H1 (cell line): ENCODE data around the gene RIPOR3. TPM values are rescaled to one million over a fixed set of nuclear protein-coding genes. Genes with fewer than 3 reads are reported as not detected.

Source experiments
- CTCF ChIA-PET: fragments of 300-600 bp; sonication (Branson Sonifier 250); formaldehyde crosslinking; loops from one replicate; lab custom pipeline; 2021; ENCODE audit not compliant: partially characterized antibody; lab: Charles Lee
- POLR2A ChIA-PET: fragments of 300-600 bp; sonication (Branson Sonifier 250); formaldehyde crosslinking; loops from one replicate; lab custom pipeline; 2021; ENCODE audit warnings: inconsistent platforms; ENCODE audit not compliant: partially characterized antibody; lab: Charles Lee
- DNase-seq, 2 experiments: peaks; one replicate each; pipeline versions ENCODE4 v3.0.0 to v3.0.0-alpha.2; 2010 to 2022; ENCODE audit warnings: low spot score in 2 of 2, low read depth in 1 of 2, mixed read lengths in 1 of 2
- FAIRE-seq: peaks from 2 replicates; lab custom pipeline; 2011; peaks lifted over from hg19 to GRCh38; lab: Jason Lieb, UNC
- H2AFZ ChIP-seq: 2 replicates; pipeline ENCODE4 v1.8.1; 2012; ENCODE audit warnings: low read length, inconsistent platforms
- H2AK5ac ChIP-seq: 2 replicates; pipeline ENCODE4 v1.6.1; 2013; ENCODE audit warnings: low read depth, low read length
- H2BK120ac ChIP-seq: replicated peaks from 2 replicates; pipeline ENCODE3; 2013; ENCODE audit warnings: low read depth, low read length, inconsistent platforms
- H2BK12ac ChIP-seq: 2 replicates; pipeline ENCODE4 v1.6.1; 2013; ENCODE audit warnings: low read depth, low read length
- H2BK15ac ChIP-seq: 2 replicates; pipeline ENCODE4 v1.6.1; 2013; ENCODE audit warnings: low read length
- H2BK20ac ChIP-seq: 2 replicates; pipeline ENCODE4 v1.6.1; 2013; ENCODE audit warnings: low read length
- H2BK5ac ChIP-seq: 2 replicates; pipeline ENCODE4 v1.6.1; 2013; ENCODE audit warnings: low read depth, low read length
- H3K14ac ChIP-seq: 2 replicates; pipeline ENCODE4 v1.6.1; 2013; ENCODE audit warnings: inconsistent platforms; ENCODE audit not compliant: insufficient read length
- H3K18ac ChIP-seq: 2 replicates; pipeline ENCODE4 v1.6.1; 2013; ENCODE audit warnings: low read length; ENCODE audit errors: extremely low read depth
- H3K23ac ChIP-seq: 2 replicates; pipeline ENCODE4 v1.6.1; 2013; ENCODE audit warnings: inconsistent platforms; ENCODE audit not compliant: insufficient read length
- H3K23me2 ChIP-seq: 2 replicates; pipeline ENCODE4 v1.6.1; 2013; ENCODE audit warnings: low read depth, low read length
- H3K27ac ChIP-seq: 2 replicates; pipeline ENCODE4 v1.6.1; 2011; ENCODE audit warnings: low read depth, low read length, inconsistent platforms
- H3K27me3 ChIP-seq, 4 experiments: replicated peaks in 1 of 4; 1 replicate in 1 of 4; 2 replicates in 3 of 4; pipeline versions ENCODE4 v1.6.1 to v1.8.1; 2011 to 2013; ENCODE audit warnings: low read length in 3 of 4, mild to moderate bottlenecking in 3 of 4, inconsistent platforms in 2 of 4, mixed read lengths in 2 of 4, moderate library complexity in 1 of 4; ENCODE audit not compliant: control insufficient read depth in 3 of 4, insufficient read depth in 3 of 4; ENCODE audit errors: extremely low read depth in 1 of 4
- H3K36me3 ChIP-seq, 4 experiments: 2 replicates each; pipeline versions ENCODE4 v1.6.1 to v1.8.1; 2011 to 2013; ENCODE audit warnings: mild to moderate bottlenecking in 4 of 4, low read length in 3 of 4, moderate library complexity in 2 of 4, control low read depth in 1 of 4, inconsistent platforms in 1 of 4; ENCODE audit not compliant: insufficient read depth in 4 of 4, control insufficient read depth in 2 of 4
- H3K4ac ChIP-seq: replicated peaks from 2 replicates; pipeline ENCODE3; 2013; ENCODE audit warnings: low read length, low read depth, mixed read lengths, inconsistent platforms; ENCODE audit not compliant: insufficient read length
- H3K4me1 ChIP-seq, 4 experiments: replicated peaks in 1 of 4; 1 replicate in 1 of 4; 2 replicates in 3 of 4; pipeline versions ENCODE4 v1.6.1 to v1.8.1; 2011 to 2013; ENCODE audit warnings: low read length in 3 of 4, inconsistent platforms in 2 of 4, mixed read lengths in 1 of 4; ENCODE audit not compliant: insufficient read depth in 4 of 4, control insufficient read depth in 3 of 4
- H3K4me2 ChIP-seq, 2 experiments: 2 replicates each; pipeline versions ENCODE4 v1.6.1 to v1.8.1; 2011 to 2013; ENCODE audit warnings: low read depth in 2 of 2, low read length in 2 of 2, control low read depth in 1 of 2, inconsistent platforms in 1 of 2, mild to moderate bottlenecking in 1 of 2; ENCODE audit not compliant: insufficient read depth in 1 of 2
- H3K4me3 ChIP-seq, 4 experiments: fragments of 200-600, 300-600 bp in 1 of 4; sonication (generic), shearing (Covaris generic), sonication (Bioruptor Twin) in 1 of 4; 2 replicates each; pipeline versions ENCODE4 v1.5.1 to v1.8.1; 2011 to 2016; ENCODE audit warnings: low read length in 4 of 4, low read depth in 3 of 4, control low read depth in 2 of 4, inconsistent platforms in 2 of 4, mild to moderate bottlenecking in 2 of 4, mixed read lengths in 1 of 4, moderate library complexity in 1 of 4; ENCODE audit not compliant: insufficient read depth in 2 of 4; ENCODE audit errors: extremely low read depth in 1 of 4
- H3K56ac ChIP-seq: replicated peaks from 2 replicates; pipeline ENCODE3; 2013; ENCODE audit warnings: low read depth, mild to moderate bottlenecking, mixed read lengths, low read length, inconsistent platforms; ENCODE audit not compliant: insufficient read length
- H3K79me1 ChIP-seq: 2 replicates; pipeline ENCODE4 v1.6.1; 2013; ENCODE audit warnings: low read depth, low read length, control low read depth
- H3K79me2 ChIP-seq, 2 experiments: 2 replicates each; pipeline versions ENCODE4 v1.6.1 to v1.8.1; 2012 to 2013; ENCODE audit warnings: low read length in 2 of 2, mild to moderate bottlenecking in 2 of 2, inconsistent platforms in 1 of 2; ENCODE audit not compliant: insufficient read depth in 2 of 2, control insufficient read depth in 1 of 2
- H3K9ac ChIP-seq, 4 experiments: replicated peaks in 1 of 4; 1 replicate in 1 of 4; 2 replicates in 3 of 4; pipeline versions ENCODE4 v1.6.1 to v1.8.1; 2011 to 2013; ENCODE audit warnings: low read depth in 3 of 4, low read length in 3 of 4, control low read depth in 2 of 4, mild to moderate bottlenecking in 2 of 4, moderate library complexity in 2 of 4, inconsistent platforms in 1 of 4; ENCODE audit errors: extremely low read depth in 1 of 4
- H3K9me3 ChIP-seq, 2 experiments: 2 replicates each; pipeline versions ENCODE4 v1.6.1 to v1.8.1; 2012 to 2013; ENCODE audit warnings: mild to moderate bottlenecking in 2 of 2, moderate library complexity in 2 of 2, control low read depth in 1 of 2, inconsistent platforms in 1 of 2, low read depth in 1 of 2, low read length in 1 of 2, mixed read lengths in 1 of 2; ENCODE audit not compliant: insufficient read depth in 2 of 2
- H4K20me1 ChIP-seq, 2 experiments: replicated peaks in 1 of 2; 2 replicates each; pipeline versions ENCODE3 to v1.8.1; 2011 to 2013; ENCODE audit warnings: inconsistent platforms in 2 of 2, low read length in 2 of 2, mild to moderate bottlenecking in 1 of 2; ENCODE audit not compliant: insufficient read depth in 2 of 2, control insufficient read depth in 1 of 2
- H4K5ac ChIP-seq: 2 replicates; pipeline ENCODE4 v1.6.1; 2013; ENCODE audit warnings: low read length, low read depth, mixed read lengths, inconsistent platforms; ENCODE audit not compliant: insufficient read length
- H4K8ac ChIP-seq: 2 replicates; pipeline ENCODE4 v1.8.0; 2013; ENCODE audit warnings: mild to moderate bottlenecking, moderate library complexity, low read length, inconsistent platforms; ENCODE audit not compliant: insufficient read depth; ENCODE audit errors: extremely low read depth
- H4K91ac ChIP-seq: replicated peaks from 2 replicates; pipeline ENCODE3; 2013; ENCODE audit warnings: low read length, mixed read lengths, inconsistent platforms; ENCODE audit not compliant: insufficient read length
- ASH2L ChIP-seq: fragments of 200-600, 300-600 bp; sonication (generic); IDR thresholded peaks from one replicate; pipeline ENCODE4 v1.7.1; 2017; ENCODE audit warnings: low read length
- BCL11A ChIP-seq, 2 experiments: IDR thresholded peaks; one replicate each; pipeline ENCODE4 v1.6.1; 2011; ENCODE audit warnings: low read depth in 2 of 2, low read length in 2 of 2, mild to moderate bottlenecking in 2 of 2
- CBX5 ChIP-seq: fragments of 300-800, 300-1000 bp; sonication (generic); IDR thresholded peaks from 2 replicates; pipeline ENCODE4 v1.7.1; 2016; ENCODE audit warnings: antibody characterized with exemption, low read length, low read depth
- JUND ChIP-seq: IDR thresholded peaks from 2 replicates; pipeline ENCODE4 v1.6.1; 2011; ENCODE audit warnings: mild to moderate bottlenecking, improper control_type of control experiment, low read length
- POLR2A ChIP-seq, 2 experiments: IDR thresholded peaks; 1 replicate in 1 of 2; 2 replicates in 1 of 2; pipeline ENCODE4 v1.6.1; 2011; ENCODE audit warnings: low read depth in 2 of 2, low read length in 2 of 2, mild to moderate bottlenecking in 2 of 2; ENCODE audit errors: control extremely low read depth in 1 of 2
- RAD21 ChIP-seq, 2 experiments: IDR thresholded peaks in 1 of 2; conservative IDR thresholded peaks in 1 of 2; 2 replicates each; pipeline ENCODE4 v1.6.1; 2011; ENCODE audit warnings: low read depth in 2 of 2, low read length in 2 of 2, improper control_type of control experiment in 1 of 2, inconsistent platforms in 1 of 2, mild to moderate bottlenecking in 1 of 2, moderate library complexity in 1 of 2
- SIRT6 ChIP-seq: IDR thresholded peaks from one replicate; pipeline ENCODE4 v1.7.1; 2012; ENCODE audit warnings: low read length, inconsistent platforms
- SRF ChIP-seq: IDR thresholded peaks from 2 replicates; pipeline ENCODE4 v1.6.1; 2011; ENCODE audit warnings: mild to moderate bottlenecking, low read depth, low read length, moderate library complexity
- TAF7 ChIP-seq: optimal IDR thresholded peaks from 2 replicates; pipeline ENCODE3; 2011; ENCODE audit warnings: low read depth, mild to moderate bottlenecking, inconsistent platforms, low read length, moderate library complexity, borderline replicate concordance
- TCF12 ChIP-seq: IDR thresholded peaks from 2 replicates; pipeline ENCODE4 v1.6.1; 2011; ENCODE audit warnings: low read depth, mild to moderate bottlenecking, low read length
- YY1 ChIP-seq: IDR thresholded peaks from 2 replicates; pipeline ENCODE4 v1.6.1; 2011; ENCODE audit warnings: low read depth, mild to moderate bottlenecking, low read length
- WGBS, 2 experiments: shearing (Covaris generic) in 1 of 2; methylation state at CpG; one replicate each; pipeline versions ENCODE4 v1.1.6 to v1.1.7; 2013 to 2015; ENCODE audit warnings: low lambda C conversion rate in 2 of 2, mixed read lengths in 2 of 2, inconsistent platforms in 1 of 2, low coverage in 1 of 2, missing lambda C conversion rate in 1 of 2; ENCODE audit not compliant: insufficient replicate concordance in 2 of 2, insufficient coverage in 1 of 2, insufficient read length in 1 of 2; ENCODE audit errors: extremely low coverage in 1 of 2, missing lambda C conversion rate in 1 of 2; 5-methylcytosine and 5-hydroxymethylcytosine counted together
- polyA plus RNA-seq, 7 experiments: library from polyadenylated mRNA; depleted of rRNA in 3 of 7; stranded (reverse) in 5 of 7; unstranded in 2 of 7; fragments of >200 nt in 5 of 7; fragments of 200-250 nt in 2 of 7; gene quantifications; 1 replicate in 5 of 7; 2 replicates in 1 of 7; 4 replicates in 1 of 7; pipeline versions ENCODE4 v1.2.1 to v1.2.3, GENCODE V29; 2011 to 2013; ENCODE audit warnings: missing spikeins in 2 of 7, mixed read lengths in 2 of 7
- total RNA-seq: library from RNA; stranded (reverse); fragmentation: NEBNext Ultra II Directional; extraction: Animal tissue kit (Norgen Biotek cat#: 25700); gene quantifications from 2 replicates; pipeline ENCODE4 v1.2.1, GENCODE V29; 2021

RIPOR3 gene
- total and polyA plus RNA-seq, 2 of the 8 experiments (the other 6 are each of a cell fraction or from before 2014, with no cell fraction given), result 3.6 to 4.5 TPM

DNA sequence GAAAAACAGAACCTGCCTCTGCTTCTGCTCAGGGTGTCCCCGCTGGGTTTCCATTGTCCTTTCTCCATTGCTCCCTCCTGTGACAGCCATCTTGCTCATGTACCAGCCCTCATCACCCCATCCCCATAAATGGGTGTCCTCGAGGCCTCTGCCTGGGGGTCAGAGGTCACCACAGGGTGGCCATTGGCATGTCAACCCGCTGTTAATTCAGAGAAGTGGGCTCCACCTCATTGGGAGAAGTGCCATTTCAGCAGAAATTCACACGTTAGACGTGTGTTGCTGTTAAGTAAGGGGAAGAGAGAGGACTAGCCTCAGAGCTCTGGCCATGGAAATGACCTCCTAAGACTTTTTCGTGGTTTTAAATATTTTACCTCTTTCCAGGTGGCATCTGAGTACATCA, 109.2 kb downstream of the RIPOR3 start:
- no peak overlapping the region for H2AFZ ChIP-seq
- H3K79me2 ChIP-seq, result no peaks in the 10 kb centered on the region
- no peak overlapping the region for H2BK120ac ChIP-seq
- H4K8ac ChIP-seq, result no peak overlapping the region
- H3K79me1 ChIP-seq, result no peaks in the 10 kb centered on the region; the same call in 1 of the 2 replicates
- 91% methylated on average over 6 of the region's 6 CpGs; no CpG with 5 or more reads in 1 of the 2 experiments for WGBS, 2 experiments
- H3K27ac ChIP-seq, result no peak overlapping the region
- no peaks in the 10 kb centered on the region for H3K23me2 ChIP-seq
- FAIRE-seq (no peak), DNase-seq (no peak)
- H3K56ac ChIP-seq, result no peak overlapping the region
- TF ChIP-seq TAF7 (no peak), YY1 (no peak), RAD21 (IDR thresholded peaks at IDR 0.05 in 1 of 2, conservative IDR thresholded peaks at IDR 0.05 in 1 of 2; ENCODE audit: low read depth in 2 of 2, low read length in 2 of 2) (no peak), ASH2L (no peak), SRF (no peak), TCF12 (no peak), SIRT6 (no peak), POLR2A (IDR thresholded peaks at IDR 0.05; ENCODE audit: control extremely low read depth in 1 of 2, low read depth in 2 of 2, low read length in 2 of 2) (no peak), JUND (no peak), CBX5 (no peak), BCL11A (IDR thresholded peaks at IDR 0.05; ENCODE audit: low read depth in 2 of 2, low read length in 2 of 2) (no peak)
- peaks cover 2 to 6% of the 10 kb centered on the region in 2 experiments for H4K20me1 ChIP-seq
- H3K9me3 ChIP-seq, result no peaks in the 10 kb centered on the region
- peaks cover 11 to 33% (median 24%) of the 10 kb centered on the region in 4 experiments; a peak in 7 of 8 replicates for H3K36me3 ChIP-seq
- H3K4me3 ChIP-seq, result no peak overlapping the region
- CTCF ChIA-PET, result interaction anchor here (0.6 kb wide), 1 partner anchor 603 kb away, joined by 5 read pairs; no protein-coding TSS in a partner anchor
- no peaks in the 10 kb centered on the region for H3K4me1 ChIP-seq
- POLR2A ChIA-PET, result no interaction called here
- H3K4ac ChIP-seq, result no peak overlapping the region
- no peak overlapping the region for H3K9ac ChIP-seq
- no peak overlapping the region for H4K91ac ChIP-seq
- no peak overlapping the region for H2BK5ac ChIP-seq
- no peak overlapping the region for H3K14ac ChIP-seq
- H4K5ac ChIP-seq, result no peak overlapping the region
- no peak overlapping the region for H3K23ac ChIP-seq
- H3K18ac ChIP-seq, result no peak overlapping the region
- no peaks in the 10 kb centered on the region for H3K27me3 ChIP-seq
- H2BK12ac ChIP-seq, result no peak overlapping the region
- no peak overlapping the region for H2BK20ac ChIP-seq
- H2BK15ac ChIP-seq, result no peak overlapping the region
- H2AK5ac ChIP-seq, result no peak overlapping the region
- no peak overlapping the region for H3K4me2 ChIP-seq
